Activated T-cell treated with anti-CD3 and anti-CD28 coated beads, Interleukin-2, amount 50 U/mL, for 24 hours (primary cell): ENCODE data around the gene GSX2.

Experiments used
- DNase-seq: peaks from one replicate; pipeline ENCODE4 v3.0.0-alpha.2; 2020
- H3K27ac Mint-ChIP-seq: 2 replicates; pipeline ENCODE4 v1.8.0; 2020; ENCODE audit warnings: mild to moderate bottlenecking, mixed read lengths
- H3K27me3 Mint-ChIP-seq: 2 replicates; pipeline ENCODE4 v1.8.0; 2020; ENCODE audit warnings: mixed read lengths
- H3K36me3 Mint-ChIP-seq: 2 replicates; pipeline ENCODE4 v1.8.0; 2020; ENCODE audit warnings: low read depth, mixed read lengths
- H3K4me1 Mint-ChIP-seq: 2 replicates; pipeline ENCODE4 v1.8.0; 2020; ENCODE audit warnings: low read depth, mixed read lengths
- H3K4me3 Mint-ChIP-seq: 2 replicates; pipeline ENCODE4 v1.8.0; 2020; ENCODE audit warnings: mild to moderate bottlenecking, moderate library complexity, mixed read lengths
- H3K9me3 Mint-ChIP-seq: 2 replicates; pipeline ENCODE4 v1.8.0; 2020; ENCODE audit warnings: mixed read lengths

The GSX2 gene

DNA sequence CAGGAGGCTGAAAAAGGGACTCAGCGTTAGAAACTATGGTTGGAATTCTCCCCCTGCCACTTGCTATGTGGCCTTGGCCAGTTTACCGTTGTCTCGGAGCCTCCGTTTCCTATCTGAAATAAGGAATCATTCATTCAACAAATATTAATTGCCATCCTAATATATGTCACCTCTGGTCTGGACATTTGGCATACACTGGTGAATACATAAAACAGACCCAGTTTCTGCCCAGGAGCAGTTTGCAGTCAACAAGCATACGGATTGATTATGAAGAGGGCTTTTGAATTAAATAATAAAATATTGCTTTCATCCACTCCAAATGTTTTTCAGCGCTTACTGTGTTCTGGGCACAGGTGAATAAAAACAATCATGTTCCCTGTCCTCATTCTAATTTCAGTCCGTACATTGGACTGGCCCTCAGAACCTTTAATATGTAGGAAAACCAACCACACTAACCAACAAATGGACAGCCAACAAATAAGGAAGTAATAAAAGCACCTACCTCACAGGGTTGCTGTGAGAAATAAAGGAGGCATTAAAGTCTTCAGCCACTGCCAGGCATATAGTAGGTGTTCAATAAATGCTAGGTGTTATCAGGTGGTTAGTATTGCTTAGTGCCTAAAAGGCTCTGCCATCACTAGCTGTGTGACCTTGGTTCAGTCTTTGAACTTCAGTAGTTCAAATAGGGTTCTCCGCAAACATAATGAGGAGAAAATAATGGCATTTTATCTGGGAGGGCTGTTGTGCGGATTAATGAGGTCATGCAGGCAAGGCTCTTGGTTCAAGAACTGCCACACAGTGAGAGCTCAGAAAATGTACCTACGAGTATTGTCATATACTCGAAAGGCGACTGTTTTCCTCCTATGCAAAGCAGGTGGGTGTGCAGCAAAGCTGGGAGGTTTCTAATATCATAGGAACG lies 7.3 kb upstream of the GSX2 start:
- Mint-ChIP-seq H3K27me3 (peaks cover 75% of the 10 kb centered on the region), H3K9me3 (no peaks in the 10 kb centered on the region), H3K36me3 (no peaks in the 10 kb centered on the region), H3K4me1 (peaks cover 31% of the 10 kb centered on the region), H3K4me3 (peak overlapping the region; percentile 83), H3K27ac (no peak overlapping the region)
- no peak for DNase-seq

DNA sequence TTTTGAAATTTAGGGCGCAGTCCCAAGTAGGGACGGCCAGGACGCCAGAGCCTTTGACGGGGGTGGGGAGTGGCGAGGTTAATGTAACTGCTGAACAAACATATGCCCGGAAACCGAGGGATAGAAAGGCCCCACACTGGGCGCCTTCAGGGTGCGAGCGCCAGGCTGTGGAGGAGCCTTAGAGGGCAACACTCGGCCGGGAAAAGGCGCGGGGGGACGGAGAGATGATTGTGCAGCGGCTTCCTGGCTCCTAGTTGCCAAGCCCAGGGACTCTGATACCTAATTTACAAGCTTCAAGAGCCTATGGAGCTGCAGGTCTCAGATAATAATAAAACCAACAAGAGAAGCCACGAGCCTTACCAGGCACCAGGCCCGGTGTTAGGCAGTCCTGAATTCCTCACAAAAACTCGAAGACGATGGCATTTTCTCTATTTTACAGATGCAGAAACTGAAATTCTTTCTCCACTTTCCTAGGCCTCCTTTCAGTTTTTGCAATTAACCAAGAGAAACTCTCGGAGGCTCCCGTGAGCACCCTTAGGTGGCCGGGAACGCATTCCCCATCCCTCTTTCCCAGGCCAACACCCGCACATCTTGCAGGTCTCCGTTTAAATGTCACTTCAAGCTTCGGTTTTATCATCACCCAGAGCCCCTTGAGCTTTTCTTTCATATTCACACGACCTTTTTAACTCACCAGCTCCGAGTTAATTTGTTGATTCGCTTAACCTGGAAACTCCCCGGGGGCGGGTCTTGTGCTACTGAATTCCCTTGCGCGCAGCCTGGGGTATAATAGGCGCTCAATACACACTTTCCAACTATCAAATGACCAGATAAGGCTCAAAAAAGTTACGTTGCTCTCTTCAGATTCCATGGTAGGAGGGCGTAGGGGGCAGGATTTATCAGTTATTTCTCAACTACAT lies 6.4 kb upstream of the GSX2 start:
- Mint-ChIP-seq H3K27me3 (peaks cover 84% of the 10 kb centered on the region), H3K4me1 (peaks cover 33% of the 10 kb centered on the region), H3K36me3 (no peaks in the 10 kb centered on the region), H3K27ac (no peak overlapping the region), H3K9me3 (no peaks in the 10 kb centered on the region), H3K4me3 (peak overlapping the region; percentile 39)
- no peak for DNase-seq

DNA sequence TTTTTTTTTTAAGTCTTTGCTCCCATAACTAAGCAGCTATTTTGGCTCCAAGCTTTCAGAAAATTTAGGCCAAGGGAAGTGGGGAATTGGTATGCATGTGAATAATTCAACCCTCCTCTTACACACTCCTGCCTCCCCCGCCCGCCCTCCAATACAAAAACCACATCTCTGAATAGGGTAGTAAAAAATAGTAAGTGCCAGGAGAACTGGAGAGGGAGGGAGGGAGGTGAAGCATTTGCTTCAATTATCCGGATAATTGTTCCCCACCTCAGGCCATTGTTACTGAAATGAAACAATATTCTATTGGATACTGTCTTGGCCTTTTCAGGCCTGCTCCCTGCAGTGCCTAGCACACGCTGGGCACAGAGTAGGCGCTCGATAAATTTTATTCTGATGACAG lies 5.5 kb upstream of the GSX2 start:
- H3K27ac Mint-ChIP-seq: no peak overlapping the region
- H3K36me3 Mint-ChIP-seq: no peaks in the 10 kb centered on the region
- DNase-seq: no peak
- peaks cover 92% of the 10 kb centered on the region for H3K27me3 Mint-ChIP-seq
- H3K4me3 Mint-ChIP-seq: no peak overlapping the region
- H3K4me1 Mint-ChIP-seq: peaks cover 42% of the 10 kb centered on the region
- no peaks in the 10 kb centered on the region for H3K9me3 Mint-ChIP-seq

DNA sequence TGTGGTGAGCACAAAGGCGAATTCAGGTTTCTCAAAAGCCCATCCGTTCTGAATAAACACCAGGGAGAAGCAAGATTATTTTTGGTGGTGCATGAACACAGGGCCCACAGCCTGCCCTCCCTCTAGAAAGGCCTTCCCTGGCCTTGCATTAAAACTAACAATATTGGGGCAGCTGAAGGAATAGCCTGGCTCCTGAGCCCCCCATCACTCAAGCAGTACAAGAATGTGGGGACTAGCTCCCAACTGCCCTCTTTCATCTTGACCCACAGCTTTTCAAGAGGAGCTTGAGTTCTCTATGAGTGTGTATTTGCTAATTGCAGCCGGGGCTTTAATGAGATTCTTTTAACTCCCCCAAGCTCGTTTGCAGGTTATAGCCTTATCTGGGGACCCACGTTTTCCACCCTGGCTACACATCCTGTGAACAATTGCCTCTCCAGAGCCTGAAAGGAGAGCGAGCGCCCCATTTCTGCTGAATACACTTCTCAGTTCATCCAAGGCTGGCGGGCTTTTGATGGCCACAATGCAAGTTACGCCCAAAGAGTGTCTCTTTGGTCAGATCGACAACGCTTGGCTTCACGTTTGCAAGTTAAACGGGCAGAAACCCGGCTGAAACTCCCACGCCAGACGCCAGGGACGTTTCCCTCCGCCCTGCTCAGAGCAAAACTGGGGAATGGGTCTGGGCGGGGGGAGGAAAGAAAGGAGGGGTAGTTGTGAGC lies 4.7 kb upstream of the GSX2 start:
- no peak overlapping the region for H3K4me3 Mint-ChIP-seq
- no peaks in the 10 kb centered on the region for H3K9me3 Mint-ChIP-seq
- no peaks in the 10 kb centered on the region for H3K36me3 Mint-ChIP-seq
- no peak overlapping the region for H3K27ac Mint-ChIP-seq
- H3K27me3 Mint-ChIP-seq: peaks cover 97% of the 10 kb centered on the region
- DNase-seq: no peak
- peaks cover 47% of the 10 kb centered on the region for H3K4me1 Mint-ChIP-seq

DNA sequence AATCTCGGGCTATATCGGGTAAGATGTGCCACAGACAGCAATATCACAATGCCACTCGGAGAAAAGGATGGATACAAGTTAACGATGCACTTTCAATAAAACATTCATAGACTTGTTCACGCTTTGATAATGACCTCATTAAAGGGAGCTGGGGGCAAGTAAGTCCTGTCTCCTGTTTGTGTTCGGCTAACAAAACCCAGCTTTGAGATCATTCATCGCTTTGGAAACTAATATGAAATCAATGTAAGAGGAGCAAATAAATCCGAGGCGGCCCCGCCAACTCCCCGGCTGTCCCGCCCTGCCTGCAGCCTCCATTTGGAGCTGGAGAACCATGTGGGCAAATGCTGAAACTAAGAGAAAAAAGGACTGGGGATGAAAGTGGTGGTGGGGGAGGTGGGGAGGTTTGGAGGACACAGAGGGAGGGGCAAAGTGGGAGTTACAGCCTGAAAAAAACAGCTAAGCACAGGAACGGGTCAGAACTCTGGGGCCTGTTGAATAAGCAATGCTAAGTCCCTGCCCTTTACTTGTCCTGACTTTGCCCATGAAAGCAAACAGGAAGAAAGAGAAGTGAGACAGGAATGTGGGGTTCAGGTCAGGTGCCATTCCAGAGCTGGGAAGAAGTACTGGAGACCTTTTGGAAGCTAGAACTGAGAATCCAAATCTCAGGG lies 3.5 kb upstream of the GSX2 start:
- DNase-seq: no peak
- Mint-ChIP-seq H3K4me1 (peaks cover 49% of the 10 kb centered on the region), H3K4me3 (no peak overlapping the region), H3K27me3 (peaks cover 96% of the 10 kb centered on the region), H3K36me3 (no peaks in the 10 kb centered on the region), H3K27ac (no peak overlapping the region), H3K9me3 (no peaks in the 10 kb centered on the region)

DNA sequence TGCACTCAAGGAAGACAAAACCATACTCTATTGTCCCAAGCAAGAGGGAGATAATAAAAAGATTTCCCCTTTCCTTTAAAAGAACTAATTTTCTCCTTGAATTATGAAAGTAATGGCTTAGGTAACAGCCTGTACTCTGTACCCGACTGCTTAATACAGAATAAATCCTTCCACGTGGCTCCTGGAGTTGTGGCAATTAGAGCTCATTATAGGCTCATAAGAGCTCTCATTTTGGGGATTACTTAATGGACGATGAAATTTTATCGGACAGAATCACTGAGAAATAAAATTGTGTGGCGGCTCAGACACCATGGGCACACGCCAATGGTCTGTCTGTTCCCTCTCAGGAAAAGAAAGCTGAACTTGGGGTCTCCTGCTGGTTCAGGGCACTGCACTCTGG lies 2.8 kb upstream of the GSX2 start:
- peaks cover 49% of the 10 kb centered on the region for H3K4me1 Mint-ChIP-seq

DNA sequence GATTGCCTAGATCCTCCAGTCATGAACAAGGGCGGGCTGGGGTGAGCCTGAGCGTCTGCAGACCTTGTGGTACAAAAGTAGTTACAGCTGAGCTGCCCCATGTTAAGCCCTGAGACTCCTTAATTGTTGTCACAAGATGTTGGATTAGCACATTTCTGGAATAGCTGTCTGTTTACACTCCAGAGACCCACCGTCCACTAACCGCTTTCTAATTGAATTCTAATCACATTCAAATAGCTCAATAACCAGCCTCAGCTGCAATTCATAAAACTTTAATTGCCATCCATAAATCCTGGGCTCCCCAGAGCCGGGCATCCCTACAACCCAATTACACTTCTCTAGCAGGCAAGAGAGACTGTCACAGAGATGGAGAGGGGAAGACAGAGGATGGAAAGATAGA lies 1.6 kb upstream of the GSX2 start:
- no peak for DNase-seq
- no peaks in the 10 kb centered on the region for H3K36me3 Mint-ChIP-seq
- peaks cover 51% of the 10 kb centered on the region for H3K4me1 Mint-ChIP-seq
- H3K27ac Mint-ChIP-seq: no peak overlapping the region
- no peaks in the 10 kb centered on the region for H3K9me3 Mint-ChIP-seq
- H3K27me3 Mint-ChIP-seq: peaks cover 97% of the 10 kb centered on the region
- no peak overlapping the region for H3K4me3 Mint-ChIP-seq

More for the DNA sequence above, 2.8 kb upstream of the GSX2 start:
- Mint-ChIP-seq H3K27me3 (peaks cover 97% of the 10 kb centered on the region), H3K36me3 (no peaks in the 10 kb centered on the region), H3K27ac (no peak overlapping the region), H3K9me3 (no peaks in the 10 kb centered on the region), H3K4me3 (no peak overlapping the region)
- no peak for DNase-seq

DNA sequence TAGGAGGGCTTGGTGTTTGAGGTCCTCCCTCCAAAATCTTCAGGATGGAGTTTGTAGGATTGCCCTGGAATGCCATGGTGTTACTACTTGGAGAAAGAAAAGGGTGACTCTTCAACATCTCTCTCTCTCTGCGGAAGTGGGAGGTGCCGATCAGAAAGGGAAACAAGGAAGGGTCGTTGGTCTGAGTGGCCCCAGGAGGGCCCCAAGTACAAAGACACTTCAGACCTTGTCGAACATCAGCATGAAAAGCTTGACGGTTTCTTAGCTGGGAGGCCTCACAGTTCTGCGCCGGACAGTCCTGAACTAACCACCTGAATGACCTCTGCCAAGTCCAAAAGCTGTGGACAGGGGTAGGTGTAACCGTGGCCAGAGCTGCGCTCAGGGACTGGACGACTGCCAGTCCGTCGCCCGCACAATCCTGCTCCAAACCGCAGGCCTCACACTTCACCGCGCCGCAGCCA lies 646 bp upstream of the GSX2 start:
- DNase-seq: no peak
- no peaks in the 10 kb centered on the region for H3K9me3 Mint-ChIP-seq
- H3K4me3 Mint-ChIP-seq: peak overlapping the region; percentile 58
- peaks cover 97% of the 10 kb centered on the region for H3K27me3 Mint-ChIP-seq
- H3K27ac Mint-ChIP-seq: no peak overlapping the region
- H3K4me1 Mint-ChIP-seq: peaks cover 51% of the 10 kb centered on the region
- H3K36me3 Mint-ChIP-seq: no peaks in the 10 kb centered on the region

DNA sequence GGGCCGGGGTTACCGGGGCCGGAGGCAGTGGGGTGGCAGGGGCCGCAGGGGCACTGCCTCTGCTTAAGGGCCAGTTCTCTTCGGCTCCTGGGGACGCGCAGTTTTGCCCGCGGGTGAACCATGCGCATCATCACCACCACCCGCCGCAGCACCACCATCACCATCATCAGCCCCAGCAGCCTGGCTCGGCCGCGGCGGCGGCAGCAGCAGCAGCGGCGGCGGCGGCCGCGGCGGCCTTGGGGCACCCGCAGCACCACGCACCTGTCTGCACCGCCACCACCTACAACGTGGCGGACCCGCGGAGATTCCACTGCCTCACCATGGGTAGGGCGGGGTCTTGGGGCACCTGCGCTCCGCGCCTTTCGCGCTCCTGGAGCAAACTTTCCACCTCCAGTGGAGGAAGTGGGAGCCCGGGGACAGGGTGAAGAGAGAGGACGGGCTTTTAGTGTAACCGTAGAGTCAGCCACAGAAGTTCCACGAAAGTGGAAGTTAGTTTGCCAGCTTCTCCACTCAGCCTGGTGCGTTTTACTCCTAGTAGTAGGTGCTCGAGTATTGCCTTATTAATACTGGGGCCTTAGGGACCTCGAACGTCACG lies 729 bp downstream of the GSX2 start:
- H3K27ac Mint-ChIP-seq: no peak overlapping the region
- peaks cover 96% of the 10 kb centered on the region for H3K27me3 Mint-ChIP-seq
- no peaks in the 10 kb centered on the region for H3K9me3 Mint-ChIP-seq
- peak overlapping the region; percentile 64 for H3K4me3 Mint-ChIP-seq
- peaks cover 58% of the 10 kb centered on the region for H3K4me1 Mint-ChIP-seq
- no peaks in the 10 kb centered on the region for H3K36me3 Mint-ChIP-seq
- no peak for DNase-seq

DNA sequence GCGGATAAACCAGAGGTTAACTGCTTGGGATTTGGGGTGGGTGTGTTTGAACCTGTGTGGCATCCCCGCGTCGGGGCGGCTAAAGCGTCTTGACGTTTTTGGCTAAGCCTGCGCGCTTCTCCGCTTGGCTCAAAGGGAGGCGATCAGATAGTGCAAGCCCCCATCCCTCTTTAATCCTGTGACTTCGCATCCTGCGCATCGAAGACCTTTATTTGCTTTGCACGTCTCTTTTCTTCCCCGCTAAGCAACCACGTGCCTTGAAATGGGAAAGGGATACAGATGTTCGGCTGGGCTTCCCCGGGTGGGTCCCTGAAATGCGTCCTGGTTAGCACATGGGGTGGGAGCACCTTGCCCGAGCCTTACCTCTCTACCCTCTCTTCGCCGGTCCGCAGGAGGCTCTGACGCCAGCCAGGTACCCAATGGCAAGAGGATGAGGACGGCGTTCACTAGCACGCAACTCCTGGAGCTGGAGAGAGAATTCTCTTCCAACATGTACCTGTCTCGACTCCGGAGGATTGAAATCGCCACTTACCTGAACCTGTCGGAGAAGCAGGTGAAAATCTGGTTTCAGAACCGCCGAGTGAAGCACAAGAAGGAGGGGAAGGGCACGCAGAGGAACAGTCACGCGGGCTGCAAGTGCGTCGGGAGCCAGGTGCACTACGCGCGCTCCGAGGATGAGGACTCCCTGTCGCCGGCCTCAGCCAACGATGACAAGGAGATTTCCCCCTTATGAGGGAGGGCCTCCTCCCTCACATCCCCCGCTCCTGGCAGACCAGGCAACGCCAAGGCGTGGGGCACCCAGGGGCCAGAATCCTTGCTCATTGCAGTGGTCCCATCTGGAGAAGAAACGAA lies 1.5 kb downstream of the GSX2 start:
- H3K4me1 Mint-ChIP-seq: peaks cover 55% of the 10 kb centered on the region
- no peak overlapping the region for H3K27ac Mint-ChIP-seq
- H3K27me3 Mint-ChIP-seq: peaks cover 94% of the 10 kb centered on the region
- H3K4me3 Mint-ChIP-seq: peak overlapping the region; percentile 64
- no peaks in the 10 kb centered on the region for H3K9me3 Mint-ChIP-seq
- no peak for DNase-seq
- H3K36me3 Mint-ChIP-seq: no peaks in the 10 kb centered on the region

DNA sequence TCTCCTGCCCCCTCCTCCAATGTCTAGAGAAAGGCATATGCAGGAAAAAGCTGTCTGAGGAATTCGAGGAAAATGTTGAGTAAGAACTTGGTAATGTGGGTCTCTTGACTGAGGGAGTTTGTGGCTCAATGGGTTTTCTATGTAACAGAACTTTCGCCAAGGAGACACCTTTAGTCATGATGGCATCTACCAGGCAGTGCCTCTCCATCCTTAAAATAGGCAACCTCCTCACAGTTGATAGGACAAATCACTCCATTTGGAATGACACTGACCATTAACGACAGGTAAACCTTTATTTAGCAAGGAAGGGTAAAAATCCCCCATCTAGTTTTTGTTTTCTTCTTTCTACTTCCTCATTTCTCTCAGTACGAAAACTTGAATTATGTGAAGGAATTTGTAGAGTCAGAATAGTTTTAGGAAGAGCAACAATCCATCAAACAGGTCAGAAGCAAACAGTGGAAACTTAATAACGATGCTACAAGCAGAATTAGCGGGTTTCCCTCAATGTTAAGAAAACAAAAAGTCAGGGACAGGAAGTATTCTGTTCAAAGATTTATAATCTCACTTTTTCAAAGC lies 2.7 kb downstream of the GSX2 start:
- H3K27me3 Mint-ChIP-seq: peaks cover 94% of the 10 kb centered on the region

DNA sequence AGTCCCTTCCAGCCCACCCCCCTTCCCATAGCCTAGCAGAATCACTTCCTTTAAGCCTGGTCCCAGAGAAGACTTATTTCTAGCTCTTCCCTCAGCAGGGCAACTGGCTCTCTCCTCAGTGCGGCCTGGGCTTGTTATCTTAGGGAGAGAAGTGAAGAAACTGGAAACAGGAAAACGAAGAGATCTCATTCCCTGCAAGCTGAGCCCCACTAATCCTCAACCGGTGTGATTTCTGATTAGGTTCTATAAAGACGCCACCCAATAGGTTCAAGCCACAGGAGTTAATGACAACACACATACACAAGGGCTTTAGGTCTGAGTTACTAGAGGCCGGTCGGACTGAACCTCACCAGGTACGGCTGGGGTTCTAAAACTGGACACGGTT lies 3.2 kb downstream of the GSX2 start:
- H3K4me1 Mint-ChIP-seq: peaks cover 62% of the 10 kb centered on the region
- H3K27ac Mint-ChIP-seq: no peak overlapping the region
- no peaks in the 10 kb centered on the region for H3K9me3 Mint-ChIP-seq
- no peaks in the 10 kb centered on the region for H3K36me3 Mint-ChIP-seq
- no peak overlapping the region for H3K4me3 Mint-ChIP-seq
- H3K27me3 Mint-ChIP-seq: peaks cover 92% of the 10 kb centered on the region
- DNase-seq: no peak

More for the DNA sequence above, 2.7 kb downstream of the GSX2 start:
- no peak overlapping the region for H3K4me3 Mint-ChIP-seq
- no peaks in the 10 kb centered on the region for H3K36me3 Mint-ChIP-seq
- no peak overlapping the region for H3K27ac Mint-ChIP-seq
- peaks cover 58% of the 10 kb centered on the region for H3K4me1 Mint-ChIP-seq
- no peak for DNase-seq
- H3K9me3 Mint-ChIP-seq: no peaks in the 10 kb centered on the region

DNA sequence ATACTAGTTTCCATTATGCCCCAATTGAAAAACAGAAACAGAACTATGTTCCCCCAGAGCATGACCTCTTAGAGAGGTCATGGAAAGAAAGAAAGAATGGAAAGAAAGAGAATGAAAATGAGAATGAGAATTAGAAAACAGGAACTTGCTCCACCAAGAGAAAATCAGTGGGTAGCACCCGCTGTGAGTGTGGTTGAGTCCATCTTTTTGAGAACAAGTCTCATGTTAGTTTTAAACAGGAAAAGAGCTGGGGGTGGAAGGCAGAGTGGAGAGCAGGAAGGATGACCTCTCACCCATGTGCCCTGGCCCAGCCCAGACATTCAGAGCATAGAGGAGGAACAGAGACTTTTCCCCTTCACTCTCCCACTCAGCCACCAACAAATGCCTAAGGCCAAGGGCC lies 4.9 kb downstream of the GSX2 start:
- peaks cover 64% of the 10 kb centered on the region for H3K4me1 Mint-ChIP-seq
- peaks cover 93% of the 10 kb centered on the region for H3K27me3 Mint-ChIP-seq
- no peaks in the 10 kb centered on the region for H3K9me3 Mint-ChIP-seq
- no peaks in the 10 kb centered on the region for H3K36me3 Mint-ChIP-seq
- H3K27ac Mint-ChIP-seq: no peak overlapping the region
- no peak overlapping the region for H3K4me3 Mint-ChIP-seq
- no peak for DNase-seq
